ENCODE data around the gene IFNA16.
"Not testable (repeated sequence)": the region's sequence is repeated elsewhere in the genome, so short reads cannot be mapped to it uniquely, and the experiment has no call there.

The IFNA16 gene

GRCh38 chr9:21217211-21217610 is at the start of gene IFNA16:
Gene IFNA16 (minus strand): TSS chr9:21217311. CDS start chr9:21217305, 6 bp downstream.
- H3K27ac ChIP-seq (ENCODE audit: low read length); H3K4me3 ChIP-seq (ENCODE audit: low read length); H3K36me3 ChIP-seq (ENCODE audit: control insufficient read depth, low read depth, low read length); H3K9ac ChIP-seq (ENCODE audit: low read length); H3K4me1 ChIP-seq (ENCODE audit: control insufficient read depth, low read depth, low read length); H3K9me3 ChIP-seq (ENCODE audit: control insufficient read depth, low read depth, low read length); H3K27me3 ChIP-seq (ENCODE audit: control insufficient read depth, insufficient read depth, low read length): not testable (repeated sequence)

- Histone ChIP-seq H3K9ac (ENCODE audit: low read length) (no peak overlapping the region), H3K4me1 (ENCODE audit: control insufficient read depth, low read depth, low read length) (no peaks in the 10 kb centered on the region), H3K4me3 (ENCODE audit: low read length) (no peak overlapping the region), H3K27me3 (ENCODE audit: control insufficient read depth, insufficient read depth, low read length) (peaks cover 70% of the 10 kb centered on the region), H3K27ac (ENCODE audit: low read length) (no peak overlapping the region), H3K36me3 (ENCODE audit: control insufficient read depth, low read depth, low read length) (no peaks in the 10 kb centered on the region), H3K9me3 (ENCODE audit: control insufficient read depth, low read depth, low read length) (no peaks in the 10 kb centered on the region)
These were observed 48.5 kb upstream of the IFNA16 start for GRCh38 chr9:21265421-21266189.

GRCh38 chr9:21255538-21256212 is 38.6 kb upstream of the IFNA16 start:
- Histone ChIP-seq H3K36me3 (ENCODE audit: control insufficient read depth, low read depth, low read length) (no peaks in the 10 kb centered on the region), H3K9me3 (ENCODE audit: control insufficient read depth, low read depth, low read length) (peaks cover 9% of the 10 kb centered on the region), H3K27me3 (ENCODE audit: control insufficient read depth, insufficient read depth, low read length) (no peaks in the 10 kb centered on the region), H3K4me1 (ENCODE audit: control insufficient read depth, low read depth, low read length) (peaks cover 7% of the 10 kb centered on the region), H3K27ac (ENCODE audit: low read length) (no peak overlapping the region), H3K4me3 (ENCODE audit: low read length) (no peak overlapping the region), H3K9ac (ENCODE audit: low read length) (no peak overlapping the region)

- Histone ChIP-seq H3K27me3 (ENCODE audit: control insufficient read depth, insufficient read depth, low read length) (no peaks in the 10 kb centered on the region), H3K36me3 (ENCODE audit: control insufficient read depth, low read depth, low read length) (no peaks in the 10 kb centered on the region), H3K4me1 (ENCODE audit: control insufficient read depth, low read depth, low read length) (peaks cover 7% of the 10 kb centered on the region), H3K9me3 (ENCODE audit: control insufficient read depth, low read depth, low read length) (no peaks in the 10 kb centered on the region), H3K27ac (ENCODE audit: low read length) (no peak overlapping the region), H3K9ac (ENCODE audit: low read length) (no peak overlapping the region), H3K4me3 (ENCODE audit: low read length) (no peak overlapping the region)
These were observed 35.8 kb upstream of the IFNA16 start for GRCh38 chr9:21252721-21253547.

DNA sequence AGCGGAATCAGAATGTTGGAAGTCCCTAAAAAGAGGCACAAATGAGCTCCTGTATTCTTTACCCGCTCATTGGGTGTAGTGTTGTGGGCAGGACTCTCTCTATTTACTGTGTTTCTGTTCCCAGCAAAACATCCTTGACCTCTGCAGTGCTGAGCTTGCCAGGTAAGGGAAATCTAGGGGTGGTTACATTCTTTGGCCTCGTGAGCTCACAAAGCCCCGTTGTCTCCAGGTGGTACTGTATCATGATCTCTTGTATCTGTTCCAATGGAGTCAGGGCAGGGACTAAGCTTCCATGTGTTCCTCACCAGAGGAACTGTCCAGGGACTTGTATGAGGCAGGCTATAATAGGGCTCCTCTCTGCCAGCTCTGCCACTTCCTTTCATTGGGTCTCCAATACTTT is 34.5 kb upstream of the IFNA16 start:
- H3K36me3 ChIP-seq (ENCODE audit: control insufficient read depth, low read depth, low read length) = no peaks in the 10 kb centered on the region
- H3K4me3 ChIP-seq (ENCODE audit: low read length) = no peak overlapping the region
- H3K27me3 ChIP-seq (ENCODE audit: control insufficient read depth, insufficient read depth, low read length) = no peaks in the 10 kb centered on the region
- no peak overlapping the region for H3K9ac ChIP-seq (ENCODE audit: low read length)
- no peaks in the 10 kb centered on the region for H3K9me3 ChIP-seq (ENCODE audit: control insufficient read depth, low read depth, low read length)
- no peak overlapping the region for H3K27ac ChIP-seq (ENCODE audit: low read length)
- H3K4me1 ChIP-seq (ENCODE audit: control insufficient read depth, low read depth, low read length) = peaks cover 7% of the 10 kb centered on the region

- peaks cover 7% of the 10 kb centered on the region for H3K4me1 ChIP-seq (ENCODE audit: control insufficient read depth, low read depth, low read length)
- no peak overlapping the region for H3K9ac ChIP-seq (ENCODE audit: low read length)
- H3K9me3 ChIP-seq (ENCODE audit: control insufficient read depth, low read depth, low read length) = no peaks in the 10 kb centered on the region
- H3K4me3 ChIP-seq (ENCODE audit: low read length) = no peak overlapping the region
- no peaks in the 10 kb centered on the region for H3K27me3 ChIP-seq (ENCODE audit: control insufficient read depth, insufficient read depth, low read length)
- no peak overlapping the region for H3K27ac ChIP-seq (ENCODE audit: low read length)
- no peaks in the 10 kb centered on the region for H3K36me3 ChIP-seq (ENCODE audit: control insufficient read depth, low read depth, low read length)
These were observed 34.1 kb upstream of the IFNA16 start for GRCh38 chr9:21251190-21251589.

DNA sequence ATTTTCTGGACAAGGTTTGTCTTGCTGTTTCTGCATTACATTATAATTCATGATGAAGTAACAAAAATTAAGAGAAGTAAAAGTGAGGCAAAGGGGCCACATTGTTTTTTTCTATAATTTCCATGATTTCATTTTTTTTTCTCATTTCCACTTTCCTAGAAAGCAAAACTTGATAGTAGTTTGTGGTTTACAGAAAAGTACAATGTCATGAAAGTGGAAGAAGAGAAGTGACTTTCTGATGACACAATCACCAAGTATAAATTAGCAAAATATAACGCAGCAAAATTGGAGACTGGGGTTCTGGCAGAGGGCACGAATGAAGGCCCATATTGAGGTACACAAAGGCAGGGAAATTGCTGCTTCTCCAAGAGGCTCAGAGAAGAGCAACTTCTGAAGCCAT is 27.7 kb upstream of the IFNA16 start:
- no peaks in the 10 kb centered on the region for H3K4me1 ChIP-seq (ENCODE audit: control insufficient read depth, low read depth, low read length)
- H3K9ac ChIP-seq (ENCODE audit: low read length) = no peak overlapping the region
- H3K27me3 ChIP-seq (ENCODE audit: control insufficient read depth, insufficient read depth, low read length) = no peaks in the 10 kb centered on the region
- H3K4me3 ChIP-seq (ENCODE audit: low read length) = no peak overlapping the region
- no peaks in the 10 kb centered on the region for H3K36me3 ChIP-seq (ENCODE audit: control insufficient read depth, low read depth, low read length)
- H3K27ac ChIP-seq (ENCODE audit: low read length) = no peak overlapping the region
- H3K9me3 ChIP-seq (ENCODE audit: control insufficient read depth, low read depth, low read length) = no peaks in the 10 kb centered on the region

GRCh38 chr9:21239911-21240310 is 22.8 kb upstream of the IFNA16 start, which contains the start of gene IFNA14:
Gene IFNA14 (minus strand): TSS chr9:21240005. CDS start chr9:21239935, 70 bp downstream.
- no peak within 1 kb of the TSS for H3K9ac ChIP-seq (ENCODE audit: low read length)
- no peaks in the 10 kb centered on the region for H3K4me1 ChIP-seq (ENCODE audit: control insufficient read depth, low read depth, low read length)
- no peaks in the 10 kb centered on the region for H3K9me3 ChIP-seq (ENCODE audit: control insufficient read depth, low read depth, low read length)
- no peaks in the 10 kb centered on the region for H3K27me3 ChIP-seq (ENCODE audit: control insufficient read depth, insufficient read depth, low read length)
- no peak within 1 kb of the TSS for H3K27ac ChIP-seq (ENCODE audit: low read length)
- no peaks in the 10 kb centered on the region for H3K36me3 ChIP-seq (ENCODE audit: control insufficient read depth, low read depth, low read length)
- H3K4me3 ChIP-seq (ENCODE audit: low read length) = no peak within 1 kb of the TSS

- H3K9me3 ChIP-seq (ENCODE audit: control insufficient read depth, low read depth, low read length); H3K4me1 ChIP-seq (ENCODE audit: control insufficient read depth, low read depth, low read length); H3K9ac ChIP-seq (ENCODE audit: low read length); H3K36me3 ChIP-seq (ENCODE audit: control insufficient read depth, low read depth, low read length); H3K4me3 ChIP-seq (ENCODE audit: low read length); H3K27me3 ChIP-seq (ENCODE audit: control insufficient read depth, insufficient read depth, low read length); H3K27ac ChIP-seq (ENCODE audit: low read length): not testable (repeated sequence)
These were observed 19.2 kb upstream of the IFNA16 start for GRCh38 chr9:21236360-21236714.

DNA sequence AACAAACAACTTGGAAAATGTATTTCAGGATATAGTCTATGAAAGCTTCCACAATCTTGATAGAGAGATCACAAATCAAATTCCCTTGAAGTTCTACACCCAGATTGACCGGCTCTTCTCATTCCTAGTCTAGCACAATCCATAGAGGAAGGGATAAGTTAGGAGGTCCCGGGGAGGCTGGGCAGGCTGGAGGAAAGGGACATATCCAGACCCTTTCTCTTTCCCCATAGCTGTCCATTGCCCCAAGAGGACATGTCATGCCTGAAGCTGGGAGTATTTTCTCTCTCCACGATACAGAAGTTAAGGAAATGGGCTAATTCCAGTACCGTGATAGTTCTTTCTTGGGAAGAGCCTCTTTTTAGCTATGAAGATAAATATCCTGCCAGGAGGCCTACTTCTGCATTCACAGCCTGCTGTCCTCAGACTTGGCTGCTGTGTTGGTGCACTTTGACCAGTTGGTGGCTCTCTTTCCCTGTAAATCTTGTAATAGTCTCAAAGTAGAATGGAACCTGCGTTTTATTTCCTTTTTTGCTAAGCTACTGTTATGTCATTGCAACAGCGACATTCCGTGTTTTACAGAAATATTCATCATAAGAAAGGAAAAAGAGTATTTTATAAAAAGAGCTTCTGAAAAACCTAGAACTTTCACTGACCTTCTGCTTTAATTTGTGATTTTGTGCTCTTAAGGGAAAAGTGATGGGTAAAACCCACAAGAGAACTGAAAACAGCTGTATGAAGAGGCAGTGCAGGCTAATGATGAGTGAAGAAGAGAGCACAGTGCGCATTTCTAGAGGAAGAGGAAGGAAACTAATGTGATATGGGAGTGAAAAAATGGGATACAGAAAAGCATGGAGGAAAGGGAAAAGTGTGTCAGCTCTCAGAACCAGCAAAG is 18.6 kb upstream of the IFNA16 start:
- H3K9me3 ChIP-seq (ENCODE audit: control insufficient read depth, low read depth, low read length); H3K9ac ChIP-seq (ENCODE audit: low read length); H3K4me1 ChIP-seq (ENCODE audit: control insufficient read depth, low read depth, low read length); H3K36me3 ChIP-seq (ENCODE audit: control insufficient read depth, low read depth, low read length); H3K27me3 ChIP-seq (ENCODE audit: control insufficient read depth, insufficient read depth, low read length); H3K27ac ChIP-seq (ENCODE audit: low read length); H3K4me3 ChIP-seq (ENCODE audit: low read length): not testable (repeated sequence)

- H3K36me3 ChIP-seq (ENCODE audit: control insufficient read depth, low read depth, low read length) = no peaks in the 10 kb centered on the region
- no peak overlapping the region for H3K4me3 ChIP-seq (ENCODE audit: low read length)
- no peaks in the 10 kb centered on the region for H3K9me3 ChIP-seq (ENCODE audit: control insufficient read depth, low read depth, low read length)
- H3K4me1 ChIP-seq (ENCODE audit: control insufficient read depth, low read depth, low read length) = no peaks in the 10 kb centered on the region
- H3K27ac ChIP-seq (ENCODE audit: low read length) = no peak overlapping the region
- H3K27me3 ChIP-seq (ENCODE audit: control insufficient read depth, insufficient read depth, low read length) = no peaks in the 10 kb centered on the region
- H3K9ac ChIP-seq (ENCODE audit: low read length) = no peak overlapping the region
These were observed 17.1 kb upstream of the IFNA16 start for GRCh38 chr9:21234153-21234687.
